ENCODE measurements around the gene ZCCHC12. TPM values are rescaled to one million over a fixed set of nuclear protein-coding genes. Genes with fewer than 3 reads are reported as not detected.

The ZCCHC12 gene
- total RNA-seq, 4 donors from 2014 or later = not detected

DNA sequence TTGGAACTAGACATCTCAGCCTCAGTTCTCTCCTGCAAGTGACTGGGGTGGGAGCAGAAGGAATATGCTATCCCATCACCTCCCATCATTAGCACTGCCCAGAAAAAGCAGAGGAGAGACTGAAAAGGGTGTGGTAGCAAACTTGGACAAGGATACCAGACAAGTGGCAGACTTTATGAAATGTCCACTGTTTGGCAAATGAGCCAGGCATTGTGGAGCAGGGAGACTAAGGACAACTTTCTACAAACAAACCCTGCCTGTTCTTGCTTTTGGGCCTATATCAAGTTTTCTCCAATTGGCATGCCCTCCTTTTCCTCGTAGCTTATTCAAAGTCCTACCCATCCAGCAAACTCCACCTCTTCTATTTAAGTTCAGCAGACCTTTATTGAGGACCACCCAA is 41.6 kb downstream of the ZCCHC12 start:
- no peaks in the 10 kb centered on the region for H3K27me3 ChIP-seq
- no peaks in the 10 kb centered on the region for H3K9me3 ChIP-seq
- DNase-seq = no peak
- intact Hi-C loops (cut with DNase I) = no loop called here
- H3K36me3 ChIP-seq = no peaks in the 10 kb centered on the region
- WGBS, 2 donors = 54% methylated on average over 1 of the region's 1 CpG; no CpG with 5 or more reads in 1 of the 2 donors
- TF ChIP-seq POLR2A (IDR thresholded peaks at IDR 0.05) (no peak), CTCF (IDR thresholded peaks at IDR 0.05) (no peak)
- H3K4me3 ChIP-seq = no peak overlapping the region
- H3K4me1 ChIP-seq = no peaks in the 10 kb centered on the region
- H3K27ac ChIP-seq = no peak overlapping the region

GRCh38 chrX:118867251-118867650 is 43.6 kb downstream of the ZCCHC12 start:
- H3K9me3 ChIP-seq = no peaks in the 10 kb centered on the region
- no peak for TF ChIP-seq POLR2A (IDR thresholded peaks at IDR 0.05)
- TF ChIP-seq CTCF (IDR thresholded peaks at IDR 0.05) = no peak
- H3K4me1 ChIP-seq = peaks cover 0 to 6% (median 0%) of the 10 kb centered on the region in 3 donors
- no peaks in the 10 kb centered on the region for H3K27me3 ChIP-seq
- no peaks in the 10 kb centered on the region for H3K36me3 ChIP-seq
- no peak overlapping the region for H3K27ac ChIP-seq
- intact Hi-C loops (cut with DNase I) = no loop called here
- H3K4me3 ChIP-seq = no peak overlapping the region
- 61 to 66% methylated on average over 3 of the region's 3 CpGs for WGBS, 2 donors
- DNase-seq = no peak

DNA sequence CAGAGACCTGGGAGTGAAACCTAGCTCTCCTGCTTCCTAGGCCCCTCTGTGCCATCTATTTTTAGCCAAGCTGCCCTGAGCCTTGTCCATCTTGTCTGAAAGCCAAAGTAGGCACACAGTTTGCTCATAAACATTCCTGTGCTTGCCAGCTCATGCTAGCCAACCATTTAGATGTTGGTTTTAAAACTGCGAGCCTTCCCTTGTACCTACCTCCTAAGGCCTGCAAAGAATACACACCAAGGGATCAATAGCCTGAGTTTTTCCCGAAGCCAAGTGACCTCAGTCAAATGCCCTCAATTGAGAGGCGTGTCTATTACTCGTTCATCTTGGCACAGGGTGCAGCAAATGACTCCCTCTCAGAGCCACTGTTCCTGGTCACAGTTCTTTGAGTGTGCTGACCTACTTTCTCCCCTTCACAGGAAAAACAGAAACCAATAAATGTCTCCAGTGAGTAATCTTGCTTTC is 48.5 kb downstream of the ZCCHC12 start:
- intact Hi-C loops (cut with DNase I) = no loop called here
- TF ChIP-seq POLR2A (IDR thresholded peaks at IDR 0.05) (no peak), CTCF (IDR thresholded peaks at IDR 0.05) (no peak)
- Histone ChIP-seq H3K27ac (peak overlapping the region in 2 of 4 donors; percentile 52 to 54), H3K9me3 (no peaks in the 10 kb centered on the region), H3K4me3 (no peak overlapping the region), H3K36me3 (no peaks in the 10 kb centered on the region), H3K27me3 (no peaks in the 10 kb centered on the region), H3K4me1 (peaks cover 0 to 10% (median 0%) of the 10 kb centered on the region in 3 donors)
- WGBS, 2 donors = 34 to 80% methylated on average over 1 to 4 of the region's 4 CpGs
- DNase-seq = no peak

Other genes starting within 250 kb of the ZCCHC12 start
- gene IL13RA1, start 96.2 kb upstream of the ZCCHC12 start, total RNA-seq = 10 to 100 TPM; 44.1 to 69.6 (median 56.7) TPM
- gene LONRF3, start 150.8 kb downstream of the ZCCHC12 start, total RNA-seq = 1 to 10 TPM in 2 of 4 donors, under 1 TPM in 2; 0.27 to 4.8 (median 1.2) TPM
- not detected for gene CT47C1, start 249.2 kb downstream of the ZCCHC12 start, total RNA-seq